ENCODE measurements around the gene AKAP11. TPM values are rescaled to one million over a fixed set of nuclear protein-coding genes. Genes with fewer than 3 reads are reported as not detected.

The AKAP11 gene
- total RNA-seq, 1 experiment from 2014 or later: 5.2 TPM

DNA sequence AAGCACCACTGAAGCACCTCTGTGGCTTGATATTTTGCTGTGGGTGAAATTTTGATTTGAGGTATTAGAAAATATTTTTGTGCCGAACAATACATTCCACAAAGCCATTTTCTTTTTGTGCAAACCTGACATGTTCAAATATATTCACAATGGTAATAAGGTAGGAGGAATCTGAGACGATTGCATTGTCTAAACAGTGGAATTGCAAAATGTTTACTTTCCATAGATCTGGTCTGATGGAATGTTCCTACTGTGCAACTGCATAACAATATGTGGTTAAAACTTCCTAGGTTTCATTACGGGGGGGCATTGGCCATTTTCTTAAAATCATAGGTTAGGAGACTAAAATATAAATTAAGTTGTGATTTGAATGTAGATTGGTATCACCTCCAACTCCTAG is 42.7 kb upstream of the AKAP11 start:
- Histone ChIP-seq H3F3A (ENCODE audit: low read length, unreplicated experiment) (no peaks in the 10 kb centered on the region), H2AFZ (ENCODE audit: low read length) (no peak overlapping the region), H3K4me3 (ENCODE audit: low read length) (no peak overlapping the region), H4K20me1 (ENCODE audit: low read length) (no peaks in the 10 kb centered on the region), H3K4me2 (ENCODE audit: low read length) (no peak overlapping the region), H3K4me1 (ENCODE audit: insufficient read depth, low read length) (no peaks in the 10 kb centered on the region; the same call in 1 of the 2 replicates), H3K27ac (ENCODE audit: low read length) (no peak overlapping the region), H3K9ac (ENCODE audit: low read length) (no peak overlapping the region), H3K9me3 (ENCODE audit: low read length) (no peaks in the 10 kb centered on the region), H3K36me3 (ENCODE audit: low read depth, low read length) (0 out of 2 replicates have a peak, but pooled peaks cover under 1% of the 10 kb centered on the region), H3K27me3 (ENCODE audit: low read length) (no peaks in the 10 kb centered on the region), H3K79me2 (ENCODE audit: low read length) (no peaks in the 10 kb centered on the region), H3K9me2 (replicated peaks; ENCODE audit: low read length) (no peaks in the 10 kb centered on the region)
- ChIA-PET POLR2A (ENCODE audit: unreplicated experiment) (no interaction called here), CTCF (no interaction called here)
- TF ChIP-seq, protein P1, sequence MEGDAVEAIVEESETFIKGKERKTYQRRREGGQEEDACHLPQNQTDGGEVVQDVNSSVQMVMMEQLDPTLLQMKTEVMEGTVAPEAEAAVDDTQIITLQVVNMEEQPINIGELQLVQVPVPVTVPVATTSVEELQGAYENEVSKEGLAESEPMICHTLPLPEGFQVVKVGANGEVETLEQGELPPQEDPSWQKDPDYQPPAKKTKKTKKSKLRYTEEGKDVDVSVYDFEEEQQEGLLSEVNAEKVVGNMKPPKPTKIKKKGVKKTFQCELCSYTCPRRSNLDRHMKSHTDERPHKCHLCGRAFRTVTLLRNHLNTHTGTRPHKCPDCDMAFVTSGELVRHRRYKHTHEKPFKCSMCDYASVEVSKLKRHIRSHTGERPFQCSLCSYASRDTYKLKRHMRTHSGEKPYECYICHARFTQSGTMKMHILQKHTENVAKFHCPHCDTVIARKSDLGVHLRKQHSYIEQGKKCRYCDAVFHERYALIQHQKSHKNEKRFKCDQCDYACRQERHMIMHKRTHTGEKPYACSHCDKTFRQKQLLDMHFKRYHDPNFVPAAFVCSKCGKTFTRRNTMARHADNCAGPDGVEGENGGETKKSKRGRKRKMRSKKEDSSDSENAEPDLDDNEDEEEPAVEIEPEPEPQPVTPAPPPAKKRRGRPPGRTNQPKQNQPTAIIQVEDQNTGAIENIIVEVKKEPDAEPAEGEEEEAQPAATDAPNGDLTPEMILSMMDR (conservative IDR thresholded peaks at IDR 0.05; ENCODE audit: low read depth, low read length): no peak
- TF ChIP-seq EZH2phosphoT487 (IDR thresholded peaks at IDR 0.05; ENCODE audit: borderline replicate concordance, low read length) (no peak), EZH2 (IDR thresholded peaks at IDR 0.05; ENCODE audit: low read length, unreplicated experiment) (no peak)
- BruUV-seq (replicated peaks): no TSS peak
- DNase-seq: no peak
- no peak for ATAC-seq
- intact Hi-C loops (cut with micrococcal nuclease): no loop called here

DNA sequence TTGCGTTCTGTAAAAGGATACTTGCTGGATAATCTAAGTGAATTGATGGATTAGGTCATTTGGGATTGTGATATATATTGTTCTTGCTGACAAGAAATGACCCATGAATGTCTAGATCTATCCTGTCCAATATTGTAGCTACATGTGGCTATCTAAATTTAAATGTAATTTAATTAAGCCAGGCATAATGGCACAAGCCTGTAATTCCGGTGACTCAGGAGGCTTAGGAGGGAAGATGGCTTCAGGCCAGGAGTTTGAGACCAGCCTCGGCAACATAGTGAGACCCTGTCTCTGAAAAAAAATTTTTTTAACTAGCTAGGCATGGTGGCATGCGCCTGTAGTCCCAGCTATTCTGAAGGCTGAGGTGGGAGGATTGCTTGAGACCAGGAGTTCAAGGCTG is 39.3 kb upstream of the AKAP11 start:
- no peaks in the 10 kb centered on the region for H4K20me1 ChIP-seq (ENCODE audit: low read length)

DNA sequence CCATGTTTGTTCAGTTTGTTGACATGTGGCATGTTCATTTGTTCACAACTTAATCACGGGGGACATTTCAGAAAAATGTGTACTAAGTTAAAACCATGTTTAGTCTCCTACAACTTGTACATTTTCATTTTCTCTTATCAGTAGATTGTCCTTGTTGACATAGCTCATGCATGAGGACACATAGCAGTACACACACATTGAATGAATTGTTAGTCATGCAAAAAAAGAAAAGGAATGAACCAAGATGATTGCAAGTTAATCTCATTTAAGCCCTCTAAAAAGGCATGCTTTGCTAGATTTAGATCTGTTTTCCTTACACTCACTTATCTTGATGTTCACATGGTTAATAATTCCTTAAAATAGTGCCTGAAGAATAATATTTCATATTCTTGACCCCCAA is 38.2 kb upstream of the AKAP11 start:
- no TSS peak for BruUV-seq (replicated peaks)

More for the DNA sequence above, 39.3 kb upstream of the AKAP11 start:
- TF ChIP-seq EZH2 (IDR thresholded peaks at IDR 0.05; ENCODE audit: low read length, unreplicated experiment): no peak
- TF ChIP-seq, protein P1 (conservative IDR thresholded peaks at IDR 0.05; ENCODE audit: low read depth, low read length): no peak
- no peak for DNase-seq
- Histone ChIP-seq H2AFZ (ENCODE audit: low read length) (no peak overlapping the region), H3K27me3 (ENCODE audit: low read length) (no peaks in the 10 kb centered on the region), H3K27ac (ENCODE audit: low read length) (no peak overlapping the region), H3K36me3 (ENCODE audit: low read depth, low read length) (no peaks in the 10 kb centered on the region), H3K9me2 (replicated peaks; ENCODE audit: low read length) (no peaks in the 10 kb centered on the region), H3K79me2 (ENCODE audit: low read length) (no peaks in the 10 kb centered on the region), H3F3A (ENCODE audit: low read length, unreplicated experiment) (no peaks in the 10 kb centered on the region), H3K9ac (ENCODE audit: low read length) (no peak overlapping the region), H3K4me1 (ENCODE audit: insufficient read depth, low read length) (no peaks in the 10 kb centered on the region; the same call in 1 of the 2 replicates), H3K4me3 (ENCODE audit: low read length) (no peak overlapping the region), H3K4me2 (ENCODE audit: low read length) (no peak overlapping the region), H3K9me3 (ENCODE audit: low read length) (no peaks in the 10 kb centered on the region)
- no peak for ATAC-seq
- no TSS peak for BruUV-seq (replicated peaks)
- ChIA-PET CTCF (no interaction called here), POLR2A (ENCODE audit: unreplicated experiment) (no interaction called here)
- intact Hi-C loops (cut with micrococcal nuclease): no loop called here

More for the DNA sequence above, 38.2 kb upstream of the AKAP11 start:
- Histone ChIP-seq H3K79me2 (ENCODE audit: low read length) (no peaks in the 10 kb centered on the region), H3K4me3 (ENCODE audit: low read length) (no peak overlapping the region), H3K4me1 (ENCODE audit: insufficient read depth, low read length) (no peaks in the 10 kb centered on the region; the same call in 1 of the 2 replicates), H3K9ac (ENCODE audit: low read length) (no peak overlapping the region), H3F3A (ENCODE audit: low read length, unreplicated experiment) (no peaks in the 10 kb centered on the region), H3K4me2 (ENCODE audit: low read length) (no peak overlapping the region), H2AFZ (ENCODE audit: low read length) (no peak overlapping the region), H3K36me3 (ENCODE audit: low read depth, low read length) (no peaks in the 10 kb centered on the region), H3K9me2 (replicated peaks; ENCODE audit: low read length) (no peaks in the 10 kb centered on the region), H4K20me1 (ENCODE audit: low read length) (no peaks in the 10 kb centered on the region), H3K27ac (ENCODE audit: low read length) (no peak overlapping the region), H3K27me3 (ENCODE audit: low read length) (no peaks in the 10 kb centered on the region), H3K9me3 (ENCODE audit: low read length) (no peaks in the 10 kb centered on the region)
- DNase-seq (no peak), ATAC-seq (no peak)
- CTCF ChIA-PET: no interaction called here
- intact Hi-C loops (cut with micrococcal nuclease): no loop called here
- no peak for TF ChIP-seq EZH2phosphoT487 (IDR thresholded peaks at IDR 0.05; ENCODE audit: borderline replicate concordance, low read length)
- TF ChIP-seq EZH2 (IDR thresholded peaks at IDR 0.05; ENCODE audit: low read length, unreplicated experiment): no peak
- TF ChIP-seq, protein P1 (conservative IDR thresholded peaks at IDR 0.05; ENCODE audit: low read depth, low read length): no peak
- POLR2A ChIA-PET (ENCODE audit: unreplicated experiment): no interaction called here
